SK-N-SH (cell line): Measurements from ENCODE around the gene SCN8A. TPM values are rescaled to one million over a fixed set of nuclear protein-coding genes. Genes with fewer than 3 reads are reported as not detected.

Source experiments
- CTCF ChIA-PET: fragments of 300-600, 350-600 bp; formaldehyde crosslinking; extraction: SDS; loops from one replicate; lab custom pipeline; 2021; lab: Yijun Ruan, JAX
- POLR2A ChIA-PET: fragments of 350-600 bp; sonication (Branson Sonifier 250); formaldehyde crosslinking; extraction: SDS; loops from one replicate; lab custom pipeline; 2020; ENCODE audit warnings: antibody characterized with exemption, inconsistent platforms; lab: Yijun Ruan, JAX
- DNase-seq: peaks from one replicate; pipeline ENCODE4 v3.0.0; 2012
- H2AFZ ChIP-seq: fragments of 200-600 bp; sonication (generic); 2 replicates; pipeline ENCODE4 v1.8.1; 2016; ENCODE audit warnings: antibody characterized with exemption, mild to moderate bottlenecking, low read depth
- H3F3A ChIP-seq: fragments of 200-600 bp; sonication (generic); replicated peaks from 2 replicates; pipeline ENCODE3; 2016; ENCODE audit warnings: antibody characterized with exemption, mild to moderate bottlenecking; ENCODE audit not compliant: insufficient read depth
- H3K27ac ChIP-seq, 2 experiments: fragments of 200-500 bp in 1 of 2; fragments of 200-600 bp in 1 of 2; sonication (Bioruptor generic) in 1 of 2; sonication (generic), shearing (Covaris generic) in 1 of 2; 2 replicates each; pipeline versions ENCODE4 v1.5.1 to v1.6.1; 2014 to 2016; ENCODE audit warnings: low read depth in 2 of 2, inconsistent platforms in 1 of 2, low read length in 1 of 2, mild to moderate bottlenecking in 1 of 2, mixed read lengths in 1 of 2
- H3K27me3 ChIP-seq: fragments of 200-600 bp; sonication (generic), shearing (Covaris generic); 2 replicates; pipeline ENCODE4 v1.6.1; 2016; ENCODE audit warnings: mixed run types; ENCODE audit not compliant: insufficient read depth
- H3K36me3 ChIP-seq, 2 experiments: fragments of 200-500 bp in 1 of 2; fragments of 200-600 bp in 1 of 2; sonication (Bioruptor generic) in 1 of 2; sonication (generic) in 1 of 2; replicated peaks in 1 of 2; 2 replicates each; pipeline versions ENCODE3 to v1.5.1; 2014 to 2016; ENCODE audit warnings: low read length in 1 of 2, mild to moderate bottlenecking in 1 of 2; ENCODE audit not compliant: insufficient read depth in 2 of 2, control insufficient read depth in 1 of 2
- H3K4me1 ChIP-seq, 2 experiments: fragments of 200-500 bp in 1 of 2; fragments of 200-600 bp in 1 of 2; sonication (Bioruptor generic) in 1 of 2; sonication (generic), shearing (Covaris generic) in 1 of 2; 2 replicates each; pipeline versions ENCODE4 v1.5.1 to v1.6.1; 2014 to 2016; ENCODE audit warnings: low read depth in 1 of 2, low read length in 1 of 2, mixed run types in 1 of 2; ENCODE audit not compliant: insufficient read depth in 2 of 2, control insufficient read depth in 1 of 2
- H3K4me2 ChIP-seq: fragments of 200-600 bp; sonication (generic), shearing (Covaris generic); 2 replicates; pipeline ENCODE4 v1.6.1; 2017; ENCODE audit warnings: mixed run types
- H3K4me3 ChIP-seq, 2 experiments: fragments of 200-500 bp in 1 of 2; fragments of 200-600 bp in 1 of 2; sonication (Bioruptor generic) in 1 of 2; sonication (generic), shearing (Covaris generic) in 1 of 2; 2 replicates each; pipeline versions ENCODE4 v1.5.1 to v1.8.1; 2014 to 2016; ENCODE audit warnings: low read depth in 2 of 2, inconsistent platforms in 1 of 2, low read length in 1 of 2, mild to moderate bottlenecking in 1 of 2, mixed read lengths in 1 of 2, moderate library complexity in 1 of 2
- H3K79me2 ChIP-seq: fragments of 200-600 bp; sonication (generic); 2 replicates; pipeline ENCODE4 v1.8.1; 2017; ENCODE audit warnings: mild to moderate bottlenecking; ENCODE audit not compliant: insufficient read depth
- H3K9ac ChIP-seq: fragments of 200-600 bp; sonication (generic); 2 replicates; pipeline ENCODE4 v1.6.1; 2017; ENCODE audit warnings: mixed run types
- H3K9me2 ChIP-seq: fragments of 200-600 bp; sonication (generic); 2 replicates; pipeline ENCODE4 v1.6.1; 2017; ENCODE audit warnings: mixed run types
- H3K9me3 ChIP-seq: fragments of 200-600 bp; sonication (generic); 2 replicates; pipeline ENCODE4 v1.6.1; 2017; ENCODE audit warnings: mixed run types, mild to moderate bottlenecking, moderate library complexity
- H4K20me1 ChIP-seq: fragments of 200-600 bp; sonication (generic); 2 replicates; pipeline ENCODE4 v1.6.1; 2017; ENCODE audit warnings: mild to moderate bottlenecking, mixed run types; ENCODE audit not compliant: insufficient read depth
- CHD2 ChIP-seq: fragments of 150-350 bp; IDR thresholded peaks from 2 replicates; pipeline ENCODE4 v1.6.1; 2018; ENCODE audit warnings: low read length; ENCODE audit not compliant: partially characterized antibody
- CTCF ChIP-seq: fragments of 200-600 bp; sonication (generic); IDR thresholded peaks from 2 replicates; pipeline ENCODE4 v1.6.1; 2017; ENCODE audit warnings: antibody characterized with exemption, mild to moderate bottlenecking, moderate library complexity
- EZH2phosphoT487 ChIP-seq: fragments of 200-600 bp; sonication (generic); IDR thresholded peaks from 2 replicates; pipeline ENCODE4 v1.6.1; 2017; ENCODE audit warnings: low read depth, mixed run types, mild to moderate bottlenecking, antibody characterized with exemption, moderate library complexity, borderline replicate concordance
- FOSL2 ChIP-seq: IDR thresholded peaks from 2 replicates; pipeline ENCODE4 v1.4.0; 2012; ENCODE audit warnings: low read depth, mild to moderate bottlenecking, moderate library complexity, borderline replicate concordance
- FOXM1 ChIP-seq: IDR thresholded peaks from 2 replicates; pipeline ENCODE4 v1.4.0; 2012; ENCODE audit warnings: low read depth, mild to moderate bottlenecking
- GABPA ChIP-seq: IDR thresholded peaks from 2 replicates; pipeline ENCODE4 v1.4.0; 2012; ENCODE audit warnings: low read depth, mild to moderate bottlenecking
- GATA2 ChIP-seq: sonication (generic); formaldehyde crosslinking; IDR thresholded peaks from 2 replicates; pipeline ENCODE4 v1.5.0; 2020; ENCODE audit warnings: mild to moderate bottlenecking, missing genetic modification reagents
- MEF2A ChIP-seq: IDR thresholded peaks from 2 replicates; pipeline ENCODE4 v1.4.0; 2012; ENCODE audit warnings: low read depth, borderline replicate concordance
- NFIC ChIP-seq: IDR thresholded peaks from 2 replicates; pipeline ENCODE4 v1.4.0; 2012; ENCODE audit warnings: borderline replicate concordance
- NRF1 ChIP-seq: IDR thresholded peaks from 2 replicates; pipeline ENCODE4 v1.6.1; 2012; ENCODE audit warnings: low read depth, mild to moderate bottlenecking, low read length
- PBX3 ChIP-seq: IDR thresholded peaks from 2 replicates; pipeline ENCODE4; 2012
- RAD21 ChIP-seq: IDR thresholded peaks from 2 replicates; pipeline ENCODE4 v1.6.1; 2012; ENCODE audit warnings: mild to moderate bottlenecking, low read length
- RFX5 ChIP-seq: IDR thresholded peaks from 2 replicates; pipeline ENCODE4 v1.6.1; 2012; ENCODE audit warnings: mild to moderate bottlenecking, improper control_type of control experiment, low read length
- RXRA ChIP-seq: IDR thresholded peaks from 2 replicates; pipeline ENCODE4 v1.4.0; 2012; ENCODE audit warnings: low read depth, mild to moderate bottlenecking, borderline replicate concordance
- SIN3A ChIP-seq: IDR thresholded peaks from 2 replicates; pipeline ENCODE4 v1.6.1; 2012; ENCODE audit warnings: low read depth, mild to moderate bottlenecking, low read length, moderate library complexity, borderline replicate concordance
- TAF1 ChIP-seq: IDR thresholded peaks from 2 replicates; pipeline ENCODE4 v1.6.1; 2012; ENCODE audit warnings: low read depth, mild to moderate bottlenecking, low read length, moderate library complexity, borderline replicate concordance
- USF2 ChIP-seq: fragments of 150-350 bp; IDR thresholded peaks from 2 replicates; pipeline ENCODE4 v1.6.1; 2017; ENCODE audit warnings: antibody characterized with exemption, low read length, low read depth, borderline replicate concordance
- YY1 ChIP-seq: IDR thresholded peaks from 2 replicates; pipeline ENCODE4 v1.4.0; 2012; ENCODE audit warnings: low read depth, mild to moderate bottlenecking
- ZBTB33 ChIP-seq: IDR thresholded peaks from 2 replicates; pipeline ENCODE4 v1.4.0; 2012; ENCODE audit warnings: low read depth, borderline replicate concordance
- WGBS: methylation state at CpG from one replicate; pipeline ENCODE4 v1.1.6; 2017; ENCODE audit warnings: low lambda C conversion rate; 5-methylcytosine and 5-hydroxymethylcytosine counted together
- polyA plus RNA-seq, 3 experiments: library from polyadenylated mRNA; depleted of rRNA; stranded (reverse); fragments of >200 nt; gene quantifications; 2 replicates each; pipeline ENCODE4 v1.2.3, GENCODE V29; 2012
- TF ChIP-seq, protein P1 (sequence below): fragments of 150-350 bp; IDR thresholded peaks from 2 replicates; pipeline ENCODE4 v1.6.1; 2016; ENCODE audit warnings: mild to moderate bottlenecking, low read depth, low read length

The SCN8A gene
- polyA plus RNA-seq, 1 of the 3 experiments (the other 2 are of a cell fraction), result 7.1 TPM

DNA sequence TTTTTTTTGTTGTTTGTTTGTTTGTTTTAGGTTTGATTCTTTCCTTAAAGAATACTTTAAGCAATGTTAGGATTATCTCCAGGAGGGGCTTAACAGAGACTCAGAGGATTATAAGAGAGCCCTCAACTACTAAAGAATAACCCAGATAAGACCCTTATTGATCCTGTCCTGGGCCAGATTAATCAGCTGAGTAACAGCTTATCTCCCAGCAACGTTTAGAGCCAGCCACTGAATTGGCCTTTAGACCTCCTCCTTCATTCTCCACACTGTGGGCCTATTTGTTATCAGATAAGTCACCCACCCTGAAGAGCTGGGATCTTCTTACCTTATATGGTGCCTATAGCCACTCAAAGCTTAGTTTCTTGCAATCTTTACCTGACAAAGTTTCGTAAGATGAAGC, 186.4 kb downstream of the SCN8A start:
- Histone ChIP-seq H3K4me2 (no peak overlapping the region), H3K4me1 (no peaks in the 10 kb centered on the region), H3K9me3 (no peaks in the 10 kb centered on the region), H3K9me2 (no peaks in the 10 kb centered on the region), H3K27ac (no peak overlapping the region), H4K20me1 (no peaks in the 10 kb centered on the region), H3K4me3 (no peak overlapping the region), H3K36me3 (peaks cover 21% of the 10 kb centered on the region in 2 experiments), H3K79me2 (no peaks in the 10 kb centered on the region), H3F3A (no peaks in the 10 kb centered on the region), H2AFZ (no peak overlapping the region), H3K9ac (no peak overlapping the region), H3K27me3 (no peaks in the 10 kb centered on the region)
- no peak for DNase-seq
- CTCF ChIA-PET, result no interaction called here
- POLR2A ChIA-PET, result no interaction called here
- 65% methylated on average over 2 of the region's 2 CpGs for WGBS
- TF ChIP-seq MEF2A (no peak), PBX3 (no peak), CTCF (no peak), FOSL2 (no peak), CHD2 (no peak), NFIC (no peak), RXRA (no peak), FOXM1 (no peak), GABPA (no peak), YY1 (no peak), RAD21 (no peak), TAF1 (no peak), ZBTB33 (no peak), USF2 (no peak), RFX5 (no peak), SIN3A (no peak), GATA2 (CRISPR knock-in tag) (no peak), NRF1 (no peak), EZH2phosphoT487 (no peak)
- TF ChIP-seq, protein P1, sequence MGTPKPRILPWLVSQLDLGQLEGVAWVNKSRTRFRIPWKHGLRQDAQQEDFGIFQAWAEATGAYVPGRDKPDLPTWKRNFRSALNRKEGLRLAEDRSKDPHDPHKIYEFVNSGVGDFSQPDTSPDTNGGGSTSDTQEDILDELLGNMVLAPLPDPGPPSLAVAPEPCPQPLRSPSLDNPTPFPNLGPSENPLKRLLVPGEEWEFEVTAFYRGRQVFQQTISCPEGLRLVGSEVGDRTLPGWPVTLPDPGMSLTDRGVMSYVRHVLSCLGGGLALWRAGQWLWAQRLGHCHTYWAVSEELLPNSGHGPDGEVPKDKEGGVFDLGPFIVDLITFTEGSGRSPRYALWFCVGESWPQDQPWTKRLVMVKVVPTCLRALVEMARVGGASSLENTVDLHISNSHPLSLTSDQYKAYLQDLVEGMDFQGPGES, result no peak
- TF ChIP-seq, all 33 proteins: peak for 0
